LNCaP clone FGC (cell line): Measurements from ENCODE around the gene MMP3.

Experiments
- DNase-seq: peaks from one replicate; pipeline ENCODE4 v3.0.0-alpha.2; 2011; ENCODE audit warnings: low read depth
- H3K4me3 ChIP-seq: 2 replicates; pipeline ENCODE4 v1.5.1; 2011; ENCODE audit warnings: mild to moderate bottlenecking, low read depth, low read length, control low read depth
- CTCF ChIP-seq: IDR thresholded peaks from 2 replicates; pipeline ENCODE4 v1.5.1; 2012; ENCODE audit warnings: mild to moderate bottlenecking; ENCODE audit not compliant: control insufficient read depth, insufficient read depth; ENCODE audit errors: extremely low read depth

The MMP3 gene

GRCh38 chr11:102824556-102824955 lies 18.9 kb downstream of the MMP3 start:
- no peak for DNase-seq
- no peak for TF ChIP-seq CTCF
- no peak overlapping the region for H3K4me3 ChIP-seq

GRCh38 chr11:102819491-102819890 lies 23.9 kb downstream of the MMP3 start:
- no peak overlapping the region for H3K4me3 ChIP-seq
- TF ChIP-seq CTCF, result no peak
- no peak for DNase-seq

- DNase-seq, result no peak
- TF ChIP-seq CTCF, result no peak
- H3K4me3 ChIP-seq, result no peak overlapping the region
Measured at GRCh38 chr11:102813484-102813883, 29.9 kb downstream of the MMP3 start.

- TF ChIP-seq CTCF, result no peak
- no peak overlapping the region for H3K4me3 ChIP-seq
- no peak for DNase-seq
Measured at GRCh38 chr11:102812188-102812587, 31.2 kb downstream of the MMP3 start.

- TF ChIP-seq CTCF, result peak; percentile 44
- peak; percentile 35 for DNase-seq
- H3K4me3 ChIP-seq, result no peak overlapping the region
Measured at GRCh38 chr11:102810950-102811660, 32.3 kb downstream of the MMP3 start.

GRCh38 chr11:102809971-102810370 lies 33.4 kb downstream of the MMP3 start:
- no peak for DNase-seq
- TF ChIP-seq CTCF, result no peak
- no peak overlapping the region for H3K4me3 ChIP-seq

GRCh38 chr11:102807921-102808320 lies 35.5 kb downstream of the MMP3 start:
- peak; percentile 25; the same call in 1 of the 2 replicates for TF ChIP-seq CTCF
- no peak overlapping the region for H3K4me3 ChIP-seq
- DNase-seq, result no peak
